Keratinocyte (primary cell): ENCODE measurements around the gene LDLRAD4. TPM values are rescaled to one million over a fixed set of nuclear protein-coding genes. Genes with fewer than 3 reads are reported as not detected.

Experiments used
- DNase-seq: peaks from one replicate; pipeline ENCODE4 v3.0.0-alpha.2; 2011; ENCODE audit warnings: low read depth, missing footprints, low spot score
- FAIRE-seq: peaks from 2 replicates; lab custom pipeline; 2011; peaks lifted over from hg19 to GRCh38; lab: Jason Lieb, UNC
- H2AFZ ChIP-seq: 2 replicates; pipeline ENCODE4 v1.6.0; 2012; ENCODE audit warnings: low read length, control low read depth, inconsistent platforms; ENCODE audit not compliant: control insufficient read depth
- H3K27ac ChIP-seq: 2 replicates; pipeline ENCODE4 v1.5.1; 2011; ENCODE audit warnings: low read length; ENCODE audit not compliant: control insufficient read depth, insufficient read depth
- H3K27me3 ChIP-seq: 3 replicates; pipeline ENCODE4 v1.6.0; 2011; ENCODE audit warnings: low read length; ENCODE audit not compliant: control insufficient read depth, insufficient read depth; ENCODE audit errors: extremely low read depth
- H3K36me3 ChIP-seq, 2 experiments: 2 replicates in 1 of 2; 3 replicates in 1 of 2; pipeline ENCODE4 v1.5.1; 2011; ENCODE audit warnings: low read length in 2 of 2, mild to moderate bottlenecking in 1 of 2; ENCODE audit not compliant: control insufficient read depth in 2 of 2, insufficient read depth in 2 of 2; ENCODE audit errors: extremely low read depth in 1 of 2
- H3K4me1 ChIP-seq: 3 replicates; pipeline ENCODE4 v1.5.1; 2011; ENCODE audit warnings: low read length; ENCODE audit not compliant: control insufficient read depth, insufficient read depth; ENCODE audit errors: extremely low read depth
- H3K4me2 ChIP-seq: 3 replicates; pipeline ENCODE4 v1.6.0; 2011; ENCODE audit warnings: low read depth, low read length; ENCODE audit not compliant: control insufficient read depth, insufficient read depth; ENCODE audit errors: extremely low read depth
- H3K4me3 ChIP-seq, 3 experiments: fragments of 200-600 bp in 1 of 3; sonication (generic) in 1 of 3; 2 replicates in 2 of 3; 3 replicates in 1 of 3; pipeline ENCODE4 v1.5.1; 2011 to 2016; ENCODE audit warnings: low read length in 3 of 3, mild to moderate bottlenecking in 3 of 3, control low read depth in 2 of 3, inconsistent platforms in 1 of 3, low read depth in 1 of 3, mixed read lengths in 1 of 3, mixed run types in 1 of 3, moderate library complexity in 1 of 3; ENCODE audit not compliant: control insufficient read depth in 2 of 3, insufficient read depth in 2 of 3; ENCODE audit errors: extremely low read depth in 1 of 3
- H3K79me2 ChIP-seq: 2 replicates; pipeline ENCODE4 v1.6.0; 2012; ENCODE audit warnings: low read length; ENCODE audit not compliant: control insufficient read depth, insufficient read depth
- H3K9ac ChIP-seq: 3 replicates; pipeline ENCODE4 v1.6.0; 2011; ENCODE audit warnings: low read length; ENCODE audit not compliant: control insufficient read depth, insufficient read depth; ENCODE audit errors: extremely low read depth
- H3K9me1 ChIP-seq: 3 replicates; pipeline ENCODE4 v1.6.0; 2011; ENCODE audit warnings: low read length; ENCODE audit not compliant: control insufficient read depth, insufficient read depth; ENCODE audit errors: extremely low read depth
- H3K9me3 ChIP-seq: 2 replicates; pipeline ENCODE4 v1.5.1; 2012; ENCODE audit warnings: low read depth, low read length; ENCODE audit not compliant: control insufficient read depth
- H4K20me1 ChIP-seq: 3 replicates; pipeline ENCODE4 v1.6.0; 2011; ENCODE audit warnings: low read length; ENCODE audit not compliant: control insufficient read depth, insufficient read depth; ENCODE audit errors: extremely low read depth
- CTCF ChIP-seq, 3 experiments: IDR thresholded peaks in 1 of 3; conservative IDR thresholded peaks in 1 of 3; optimal IDR thresholded peaks in 1 of 3; 2 replicates in 2 of 3; 3 replicates in 1 of 3; pipeline versions ENCODE3 to v1.5.1; 2011; ENCODE audit warnings: low read length in 3 of 3, mild to moderate bottlenecking in 3 of 3, moderate library complexity in 2 of 3, control low read depth in 1 of 3, inconsistent platforms in 1 of 3; ENCODE audit not compliant: insufficient read depth in 2 of 3; ENCODE audit errors: extremely low read depth in 1 of 3
- EZH2 ChIP-seq: IDR thresholded peaks from one replicate; pipeline ENCODE4 v1.6.1; 2012; ENCODE audit warnings: inconsistent platforms, mild to moderate bottlenecking, low read length, moderate library complexity
- dilution Hi-C: fragments of 300-500 bp; cut with MboI; formaldehyde crosslinking; loops from one replicate; pipeline ENCODE4 v1.7.0; 2020; ENCODE audit warnings: low sequenced_read_pairs; ENCODE audit not compliant: extremely low pct_ligation_motif_present
- polyA plus RNA-seq, 5 experiments: library from polyadenylated mRNA; depleted of rRNA in 3 of 5; stranded (reverse) in 3 of 5; stranded (forward) in 1 of 5; unstranded in 1 of 5; fragments of >200 nt; gene quantifications; 1 replicate in 1 of 5; 2 replicates in 3 of 5; 3 replicates in 1 of 5; pipeline versions ENCODE4 v1.2.1 to v1.2.3, GENCODE V29; 2011 to 2012; ENCODE audit warnings: missing spikeins in 2 of 5, low read depth in 1 of 5, low replicate concordance in 1 of 5

The LDLRAD4 gene
- polyA plus RNA-seq, 1 donor (not counting 4 experiments of a cell fraction or from before 2014, with no cell fraction given) = not detected

- H3K9me3 ChIP-seq = peaks cover 11% of the 10 kb centered on the region
- no peak for FAIRE-seq
Observed at GRCh38 chr18:13494871-13495445, 276.4 kb downstream of the LDLRAD4 start.

GRCh38 chr18:13495961-13496360, 277.4 kb downstream of the LDLRAD4 start:
- H4K20me1 ChIP-seq = no peaks in the 10 kb centered on the region
- H2AFZ ChIP-seq = no peak overlapping the region
- DNase-seq = no peak
- H3K79me2 ChIP-seq = no peaks in the 10 kb centered on the region
- FAIRE-seq = no peak
- no peak overlapping the region for H3K4me3 ChIP-seq
- H3K9me1 ChIP-seq = no peaks in the 10 kb centered on the region
- no peak overlapping the region for H3K9ac ChIP-seq
- dilution Hi-C loops = no loop called here
- peaks cover 11% of the 10 kb centered on the region for H3K9me3 ChIP-seq
- TF ChIP-seq CTCF (optimal IDR thresholded peaks at IDR 0.05 in 1 of 3, IDR thresholded peaks at IDR 0.05 in 1 of 3, conservative IDR thresholded peaks at IDR 0.05 in 1 of 3; ENCODE audit: extremely low read depth in 1 of 3, insufficient read depth in 2 of 3, low read length in 3 of 3) (no peak), EZH2 (no peak)
- H3K4me2 ChIP-seq = no peak overlapping the region
- H3K36me3 ChIP-seq = no peaks in the 10 kb centered on the region
- H3K4me1 ChIP-seq = peaks cover 4% of the 10 kb centered on the region
- no peak overlapping the region for H3K27ac ChIP-seq
- peaks cover 4% of the 10 kb centered on the region for H3K27me3 ChIP-seq

More at GRCh38 chr18:13494871-13495445, 276.4 kb downstream of the LDLRAD4 start:
- TF ChIP-seq EZH2 (no peak), CTCF (optimal IDR thresholded peaks at IDR 0.05 in 1 of 3, IDR thresholded peaks at IDR 0.05 in 1 of 3, conservative IDR thresholded peaks at IDR 0.05 in 1 of 3; ENCODE audit: extremely low read depth in 1 of 3, insufficient read depth in 2 of 3, low read length in 3 of 3) (no peak)
- no peak overlapping the region for H3K4me3 ChIP-seq
- no peaks in the 10 kb centered on the region for H3K79me2 ChIP-seq
- no peak overlapping the region for H3K9ac ChIP-seq
- H3K27me3 ChIP-seq = no peaks in the 10 kb centered on the region
- H3K27ac ChIP-seq = no peak overlapping the region
- no peak overlapping the region for H3K4me2 ChIP-seq
- H3K9me1 ChIP-seq = no peaks in the 10 kb centered on the region
- H3K4me1 ChIP-seq = no peaks in the 10 kb centered on the region
- no peaks in the 10 kb centered on the region for H3K36me3 ChIP-seq
- no peak for DNase-seq
- dilution Hi-C loops = no loop called here
- H2AFZ ChIP-seq = no peak overlapping the region
- no peaks in the 10 kb centered on the region for H4K20me1 ChIP-seq
